Measurements from ENCODE around the gene AURKAIP1. TPM values are rescaled to one million over a fixed set of nuclear protein-coding genes. Genes with fewer than 3 reads are reported as not detected.

The AURKAIP1 gene
- total RNA-seq, 1 experiment from 2014 or later: 226 TPM

Other genes starting within 250 kb of the AURKAIP1 start
- gene TTLL10, start 201.3 kb downstream of the AURKAIP1 start, total RNA-seq (2014; rRNA removed): not detected in 2 replicates
- gene TNFRSF18, start 168.6 kb downstream of the AURKAIP1 start, total RNA-seq (2014; rRNA removed): not detected in 2 replicates
- gene TNFRSF4, start 161.1 kb downstream of the AURKAIP1 start, total RNA-seq (2014; rRNA removed): 0.17 and 0.32 TPM in 2 replicates
- gene SDF4, start 143.2 kb downstream of the AURKAIP1 start, total RNA-seq (2014; rRNA removed): 142 and 150 TPM in 2 replicates
- gene B3GALT6, start 143.0 kb downstream of the AURKAIP1 start, total RNA-seq (2014; rRNA removed): 58.0 and 58.3 TPM in 2 replicates
- gene C1QTNF12, start 128.5 kb downstream of the AURKAIP1 start, total RNA-seq (2014; rRNA removed): 0.57 TPM in 1 of 2 replicates, not detected in the other
- 57.4 and 62.3 TPM in 2 replicates for gene UBE2J2, start 101.4 kb downstream of the AURKAIP1 start, total RNA-seq (2014; rRNA removed)
- gene SCNN1D, start 94.8 kb downstream of the AURKAIP1 start, total RNA-seq (2014; rRNA removed): 1.5 and 4.1 TPM in 2 replicates
- 71.0 and 76.4 TPM in 2 replicates for gene ACAP3, start 67.3 kb downstream of the AURKAIP1 start, total RNA-seq (2014; rRNA removed)
- 31.8 and 34.3 TPM in 2 replicates for gene PUSL1, start 66.6 kb downstream of the AURKAIP1 start, total RNA-seq (2014; rRNA removed)
- 76.0 and 85.4 TPM in 2 replicates for gene INTS11, start 50.5 kb downstream of the AURKAIP1 start, total RNA-seq (2014; rRNA removed)
- gene CPTP, start 50.4 kb downstream of the AURKAIP1 start, total RNA-seq (2014; rRNA removed): 27.7 and 28.9 TPM in 2 replicates
- 0.06 TPM in 1 of 2 replicates, not detected in the other for gene TAS1R3, start 43.9 kb downstream of the AURKAIP1 start, total RNA-seq (2014; rRNA removed)
- gene DVL1, start 25.8 kb downstream of the AURKAIP1 start, total RNA-seq (2014; rRNA removed): 85.6 and 86.6 TPM in 2 replicates
- 292 and 326 TPM in 2 replicates for gene MXRA8, start 16.7 kb downstream of the AURKAIP1 start, total RNA-seq (2014; rRNA removed)
- 118 and 127 TPM in 2 replicates for gene CCNL2, start 24.1 kb upstream of the AURKAIP1 start, total RNA-seq (2014; rRNA removed)
- gene MRPL20, start 32.1 kb upstream of the AURKAIP1 start, total RNA-seq (2014; rRNA removed): 126 and 134 TPM in 2 replicates
- gene ANKRD65, start 46.1 kb upstream of the AURKAIP1 start, total RNA-seq (2014; rRNA removed): not detected in 2 replicates
- gene VWA1, start 60.5 kb upstream of the AURKAIP1 start, total RNA-seq (2014; rRNA removed): 1.1 TPM in 2 replicates
- gene ATAD3C, start 74.5 kb upstream of the AURKAIP1 start, total RNA-seq (2014; rRNA removed): not detected in 2 replicates
- gene ATAD3B, start 96.6 kb upstream of the AURKAIP1 start, total RNA-seq (2014; rRNA removed): 29.2 and 38.7 TPM in 2 replicates
- gene ATAD3A, start 137.0 kb upstream of the AURKAIP1 start, total RNA-seq (2014; rRNA removed): 65.0 and 67.9 TPM in 2 replicates
- 0.63 and 0.83 TPM in 2 replicates for gene TMEM240, start 165.4 kb upstream of the AURKAIP1 start, total RNA-seq (2014; rRNA removed)
- 72.5 and 80.6 TPM in 2 replicates for gene SSU72, start 199.7 kb upstream of the AURKAIP1 start, total RNA-seq (2014; rRNA removed)
- gene FNDC10, start 224.9 kb upstream of the AURKAIP1 start, total RNA-seq (2014; rRNA removed): 3.3 and 5.9 TPM in 2 replicates
- 43.6 and 63.4 TPM in 2 replicates for gene MIB2, start 240.3 kb upstream of the AURKAIP1 start, total RNA-seq (2014; rRNA removed)

All from LHCN-M2 (cell line).